HCT116 (cell line): ENCODE measurements around the gene ATXN2. TPM values are rescaled to one million over a fixed set of nuclear protein-coding genes. Genes with fewer than 3 reads are reported as not detected.
A peak's percentile ranks its signal among the peaks of the same experiment; 100 is the strongest.

ENCODE experiments used
- ATAC-seq: fragments of 200-7000 bp; cut with Tn5 transposase; 2 replicates; pipeline ENCODE4 v1.9.1; 2020; ENCODE audit warnings: mild to moderate bottlenecking, moderate library complexity
- BruUV-seq: library from RNA; stranded (reverse); fragments of 400-500 nt; replicated peaks from 2 replicates; lab custom pipeline; 2021; lab: Mats Ljungman, UMichigan
- CTCF ChIA-PET: fragments of 300-600 bp; sonication (Branson Sonifier 250); formaldehyde crosslinking; loops from one replicate; lab custom pipeline; 2021; ENCODE audit warnings: antibody characterized with exemption; lab: Charles Lee
- POLR2A ChIA-PET: fragments of 300-600, 350-600 bp; sonication (Branson Sonifier 250); formaldehyde crosslinking; loops from one replicate; lab custom pipeline; 2021; ENCODE audit warnings: antibody characterized with exemption; lab: Charles Lee
- RAD21 ChIA-PET, 2 experiments: fragments of 300-600 bp; sonication (Branson Sonifier 250); formaldehyde crosslinking; loops; one replicate each; lab custom pipeline; 2023; ENCODE audit warnings: low total read pairs in 2 of 2; ENCODE audit not compliant: uncharacterized antibody in 2 of 2, unreplicated experiment in 2 of 2, low non-redundant PET in 1 of 2; lab: Charles Lee
- DNase-seq: peaks from one replicate; pipeline ENCODE4 v3.0.0-alpha.2; 2010; ENCODE audit warnings: low read depth, low spot score
- H2AFZ ChIP-seq: fragments of 200-600 bp; shearing (Covaris generic), sonication (generic); 2 replicates; pipeline ENCODE4 v1.6.1; 2017; ENCODE audit warnings: low read depth, mixed run types, mixed read lengths, antibody characterized with exemption, low read length; ENCODE audit not compliant: poor library complexity, severe bottlenecking
- H3K27ac ChIP-seq: 2 replicates; pipeline ENCODE4 v1.5.1; 2012; ENCODE audit warnings: low read depth, low read length
- H3K27me3 ChIP-seq: fragments of 200-600 bp; sonication (generic); 2 replicates; pipeline ENCODE4 v1.6.1; 2016; ENCODE audit warnings: mixed run types, low read length, mixed read lengths; ENCODE audit not compliant: insufficient read depth
- H3K36me3 ChIP-seq, 2 experiments: fragments of 200-500 bp in 1 of 2; fragments of 200-600 bp in 1 of 2; sonication (Bioruptor generic) in 1 of 2; sonication (generic) in 1 of 2; 2 replicates each; pipeline versions ENCODE4 v1.5.1 to v1.6.1; 2014 to 2016; ENCODE audit warnings: low read length in 2 of 2, inconsistent platforms in 1 of 2, mixed read lengths in 1 of 2, mixed run types in 1 of 2; ENCODE audit not compliant: insufficient read depth in 2 of 2, control insufficient read depth in 1 of 2
- H3K4me1 ChIP-seq, 2 experiments: fragments of 200-600 bp in 1 of 2; sonication (generic) in 1 of 2; 2 replicates each; pipeline versions ENCODE4 v1.5.1 to v1.6.1; 2012 to 2017; ENCODE audit warnings: low read length in 2 of 2, inconsistent platforms in 1 of 2, mild to moderate bottlenecking in 1 of 2, mixed read lengths in 1 of 2, mixed run types in 1 of 2, moderate library complexity in 1 of 2; ENCODE audit not compliant: insufficient read depth in 2 of 2, control insufficient read depth in 1 of 2
- H3K4me2 ChIP-seq: fragments of 200-600 bp; sonication (generic); 2 replicates; pipeline ENCODE4 v1.6.1; 2017; ENCODE audit warnings: mixed run types, low read length, mixed read lengths
- H3K4me3 ChIP-seq, 2 experiments: fragments of 200-600 bp in 1 of 2; sonication (generic) in 1 of 2; replicated peaks in 1 of 2; 2 replicates each; pipeline ENCODE4 v1.5.1; 2011 to 2016; ENCODE audit warnings: low read length in 2 of 2, control low read depth in 1 of 2, low read depth in 1 of 2, mild to moderate bottlenecking in 1 of 2, mixed read lengths in 1 of 2, mixed run types in 1 of 2
- H3K79me2 ChIP-seq: fragments of 200-600 bp; sonication (generic); 2 replicates; pipeline ENCODE4 v1.6.1; 2017; ENCODE audit warnings: mild to moderate bottlenecking, mixed run types, low read length, moderate library complexity, mixed read lengths; ENCODE audit not compliant: insufficient read depth
- H3K9ac ChIP-seq: fragments of 200-600 bp; sonication (generic); 2 replicates; pipeline ENCODE4 v1.6.1; 2016; ENCODE audit warnings: low read length, mixed read lengths
- H3K9me2 ChIP-seq: fragments of 200-600 bp; sonication (generic), shearing (Covaris generic); 2 replicates; pipeline ENCODE4 v1.6.1; 2017; ENCODE audit warnings: mixed run types, mild to moderate bottlenecking, moderate library complexity; ENCODE audit not compliant: insufficient read depth
- H3K9me3 ChIP-seq, 2 experiments: fragments of 200-500 bp in 1 of 2; fragments of 200-600 bp in 1 of 2; sonication (Bioruptor generic) in 1 of 2; sonication (generic) in 1 of 2; 2 replicates each; pipeline ENCODE4 v1.6.1; 2014 to 2017; ENCODE audit warnings: low read length in 2 of 2, mixed read lengths in 2 of 2, inconsistent platforms in 1 of 2, low read depth in 1 of 2, mild to moderate bottlenecking in 1 of 2, mixed run types in 1 of 2, moderate library complexity in 1 of 2; ENCODE audit not compliant: control insufficient read depth in 1 of 2, insufficient read depth in 1 of 2
- H4K20me1 ChIP-seq: fragments of 200-600 bp; sonication (generic), shearing (Covaris generic); 2 replicates; pipeline ENCODE4 v1.6.1; 2017; ENCODE audit warnings: mixed run types, mild to moderate bottlenecking, moderate library complexity; ENCODE audit not compliant: insufficient read depth
- CBX3 ChIP-seq: IDR thresholded peaks from 2 replicates; pipeline ENCODE4 v1.6.1; 2012; ENCODE audit warnings: low read depth
- CEBPB ChIP-seq: IDR thresholded peaks from 2 replicates; pipeline ENCODE4 v1.6.1; 2012; ENCODE audit warnings: low read depth
- CTCF ChIP-seq, 3 experiments: fragments of 200-600 bp in 1 of 3; sonication (generic) in 1 of 3; IDR thresholded peaks in 2 of 3; conservative IDR thresholded peaks in 1 of 3; 2 replicates each; pipeline ENCODE4 v1.5.1; 2012 to 2017; ENCODE audit warnings: low read depth in 2 of 3, low read length in 2 of 3, antibody characterized with exemption in 1 of 3, borderline replicate concordance in 1 of 3, control low read depth in 1 of 3, mild to moderate bottlenecking in 1 of 3, mixed read lengths in 1 of 3, mixed run types in 1 of 3, moderate library complexity in 1 of 3; ENCODE audit not compliant: insufficient read depth in 1 of 3
- ELF1 ChIP-seq: IDR thresholded peaks from 2 replicates; pipeline ENCODE4 v1.6.1; 2012; ENCODE audit warnings: low read depth, borderline replicate concordance
- EZH2 ChIP-seq: fragments of 200-600 bp; sonication (generic); IDR thresholded peaks from 2 replicates; pipeline ENCODE4 v1.6.1; 2017; ENCODE audit warnings: antibody characterized with exemption, mixed run types
- FOSL1 ChIP-seq: IDR thresholded peaks from 2 replicates; pipeline ENCODE4 v1.6.1; 2012; ENCODE audit warnings: low read depth
- JUND ChIP-seq: IDR thresholded peaks from 2 replicates; pipeline ENCODE4 v1.6.1; 2012
- MAX ChIP-seq: IDR thresholded peaks from 2 replicates; pipeline ENCODE4 v1.6.1; 2012
- POLR2A ChIP-seq: IDR thresholded peaks from 2 replicates; pipeline ENCODE4 v1.7.0; 2011; ENCODE audit warnings: borderline replicate concordance; ENCODE audit not compliant: insufficient read depth, insufficient read length; ENCODE audit errors: extremely low read depth
- RAD21 ChIP-seq: IDR thresholded peaks from 2 replicates; pipeline ENCODE4 v1.6.1; 2012; ENCODE audit warnings: low read depth, mild to moderate bottlenecking
- REST ChIP-seq: IDR thresholded peaks from 2 replicates; pipeline ENCODE4 v1.6.1; 2012; ENCODE audit warnings: low read depth
- SIN3A ChIP-seq: IDR thresholded peaks from 2 replicates; pipeline ENCODE4 v1.6.1; 2012; ENCODE audit warnings: low read depth
- SP1 ChIP-seq: IDR thresholded peaks from 2 replicates; pipeline ENCODE4 v1.6.1; 2012; ENCODE audit warnings: low read depth
- YY1 ChIP-seq: IDR thresholded peaks from 2 replicates; pipeline ENCODE4 v1.6.1; 2011; ENCODE audit warnings: low read length, low read depth, moderate library complexity, mild to moderate bottlenecking; ENCODE audit not compliant: insufficient replicate concordance; ENCODE audit errors: extremely low read depth
- intact Hi-C: fragments of 100-400 bp; cut with micrococcal nuclease; formaldehyde crosslinking; loops from 2 replicates; pipeline ENCODE4 v1.10.0; 2022
- total RNA-seq: library from RNA; stranded (reverse); gene quantifications from one replicate; pipeline ENCODE4 v1.2.1, GENCODE V29; 2021; ENCODE audit not compliant: unreplicated experiment

The ATXN2 gene
- total RNA-seq, 1 experiment from 2014 or later: 72.7 TPM

GRCh38 chr12:111578276-111578970, 20.7 kb downstream of the ATXN2 start:
- Histone ChIP-seq H3K36me3 (no peaks in the 10 kb centered on the region), H3K4me1 (peaks cover 10 to 29% of the 10 kb centered on the region in 2 experiments), H2AFZ (no peak overlapping the region), H3K79me2 (peaks cover 87% of the 10 kb centered on the region), H3K9me3 (no peaks in the 10 kb centered on the region), H4K20me1 (no peaks in the 10 kb centered on the region), H3K27ac (peak overlapping the region; percentile 49), H3K9me2 (no peaks in the 10 kb centered on the region), H3K4me3 (peak overlapping the region in 1 of 2 experiments; percentile 9; a peak in 1 of 4 replicates), H3K27me3 (no peaks in the 10 kb centered on the region), H3K4me2 (peak overlapping the region; percentile 41), H3K9ac (no peak overlapping the region)
- TF ChIP-seq ELF1: no peak
- no peak for TF ChIP-seq CEBPB
- peak; percentile 63; the same call in 1 of the 2 replicates for TF ChIP-seq FOSL1
- TF ChIP-seq MAX: peak; percentile 22; the same call in 1 of the 2 replicates
- no peak for TF ChIP-seq EZH2
- TF ChIP-seq JUND: peak; percentile 69
- ChIA-PET RAD21 (no interaction called here), CTCF (no interaction called here), POLR2A (no interaction called here)
- intact Hi-C loops: no loop called here
- BruUV-seq: no TSS peak
- no peak for DNase-seq
- peak; percentile 89 for ATAC-seq

DNA sequence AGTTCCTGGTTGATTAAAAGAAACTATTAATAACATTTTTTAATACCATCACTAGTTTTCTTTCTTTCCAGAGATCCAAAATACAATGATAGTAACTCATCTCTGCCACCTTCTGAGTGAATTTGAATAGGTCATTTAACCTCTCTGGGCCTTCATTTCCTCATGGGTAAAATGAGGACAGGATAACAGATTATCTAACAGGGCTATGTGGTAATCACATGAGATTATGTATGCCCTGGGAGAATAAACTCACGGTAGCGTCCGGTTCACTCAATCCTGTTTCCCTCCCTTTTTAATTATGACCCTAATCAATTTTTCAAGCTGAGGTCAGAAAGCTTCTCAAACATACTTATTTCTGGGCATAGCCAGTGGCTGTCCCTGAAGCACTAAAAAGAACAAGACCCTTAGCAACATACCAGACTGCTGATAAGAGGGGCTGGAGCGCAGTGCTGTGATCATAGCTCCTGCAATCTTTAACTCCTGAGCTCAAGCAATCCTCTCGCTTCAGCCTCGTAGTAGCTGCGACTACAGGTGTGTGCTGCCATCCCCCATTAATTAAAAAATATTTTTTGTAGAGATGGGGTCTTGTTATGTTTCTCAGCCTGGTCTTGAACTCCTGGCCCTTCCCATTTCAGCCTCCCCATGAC, 24.2 kb downstream of the ATXN2 start:
- Histone ChIP-seq H3K9me3 (no peaks in the 10 kb centered on the region), H3K36me3 (no peaks in the 10 kb centered on the region), H4K20me1 (no peaks in the 10 kb centered on the region), H3K4me2 (no peak overlapping the region), H3K9ac (no peak overlapping the region), H3K4me1 (peaks cover 25 to 54% of the 10 kb centered on the region in 2 experiments), H3K79me2 (peaks cover 92% of the 10 kb centered on the region), H3K4me3 (no peak overlapping the region), H3K9me2 (no peaks in the 10 kb centered on the region), H3K27me3 (no peaks in the 10 kb centered on the region), H3K27ac (no peak overlapping the region), H2AFZ (no peak overlapping the region)
- CTCF ChIA-PET: no interaction called here
- POLR2A ChIA-PET: no interaction called here
- DNase-seq (no peak), ATAC-seq (no peak)
- intact Hi-C loops: no loop called here
- RAD21 ChIA-PET: no interaction called here
- no TSS peak for BruUV-seq
- no peak for TF ChIP-seq CTCF (IDR thresholded peaks at IDR 0.05 in 2 of 3, conservative IDR thresholded peaks at IDR 0.05 in 1 of 3; ENCODE audit: borderline replicate concordance in 1 of 3, insufficient read depth in 1 of 3, low read depth in 2 of 3, low read length in 2 of 3)
- TF ChIP-seq SP1: no peak
- TF ChIP-seq POLR2A: no peak
- no peak for TF ChIP-seq CBX3
- TF ChIP-seq RAD21: no peak
- TF ChIP-seq YY1: no peak
- TF ChIP-seq FOSL1: no peak
- TF ChIP-seq REST: no peak
- TF ChIP-seq SIN3A: no peak
